Activated CD8-positive, alpha-beta memory T cell treated with anti-CD3 and anti-CD28 coated beads, Interleukin-2, amount 50 U/mL, for 48 hours (primary cell): ENCODE measurements around the gene KRTAP10-11.
"Not testable (repeated sequence)": the region's sequence is repeated elsewhere in the genome, so short reads cannot be mapped to it uniquely, and the experiment has no call there.

ENCODE experiments used
- DNase-seq: peaks from one replicate; pipeline ENCODE4 v3.0.0-alpha.2; 2020

Gene KRTAP10-11

GRCh38 chr21:44667612-44668011 lies 21.4 kb downstream of the KRTAP10-11 start:
- DNase-seq, result no peak

- no peak for DNase-seq
Measured at GRCh38 chr21:44670642-44671432, 24.6 kb downstream of the KRTAP10-11 start.

- DNase-seq, result no peak
Measured at GRCh38 chr21:44671911-44672310, 25.7 kb downstream of the KRTAP10-11 start.

GRCh38 chr21:44677881-44678280 lies 31.7 kb downstream of the KRTAP10-11 start:
- no peak for DNase-seq

- DNase-seq, result no peak
Measured at GRCh38 chr21:44681152-44681551, 34.9 kb downstream of the KRTAP10-11 start.

- no peak for DNase-seq
Measured at GRCh38 chr21:44681861-44682579, 35.8 kb downstream of the KRTAP10-11 start, which contains the start of gene KRTAP12-1. Gene KRTAP12-1 (minus strand): TSS chr21:44682163. CDS start chr21:44682123, 40 bp downstream.

- no peak for DNase-seq
Measured at GRCh38 chr21:44682580-44683151, 36.5 kb downstream of the KRTAP10-11 start.

- no peak for DNase-seq
Measured at GRCh38 chr21:44684077-44684476, 37.9 kb downstream of the KRTAP10-11 start.

GRCh38 chr21:44684483-44684882 lies 38.3 kb downstream of the KRTAP10-11 start:
- DNase-seq, result no peak

GRCh38 chr21:44685050-44685449 lies 38.8 kb downstream of the KRTAP10-11 start:
- DNase-seq, result not testable (repeated sequence)

- DNase-seq, result no peak
Measured at GRCh38 chr21:44686000-44686781, 40.0 kb downstream of the KRTAP10-11 start.

- DNase-seq, result no peak
Measured at GRCh38 chr21:44686843-44687561, 40.8 kb downstream of the KRTAP10-11 start.

GRCh38 chr21:44687671-44688070 lies 41.5 kb downstream of the KRTAP10-11 start:
- no peak for DNase-seq

GRCh38 chr21:44689740-44690139 lies 43.5 kb downstream of the KRTAP10-11 start:
- DNase-seq, result not testable (repeated sequence)

- DNase-seq, result no peak
Measured at GRCh38 chr21:44691686-44692085, 45.5 kb downstream of the KRTAP10-11 start.

GRCh38 chr21:44692798-44693512 lies 46.7 kb downstream of the KRTAP10-11 start:
- no peak for DNase-seq

GRCh38 chr21:44694776-44695175 lies 48.6 kb downstream of the KRTAP10-11 start:
- DNase-seq, result no peak

- no peak for DNase-seq
Measured at GRCh38 chr21:44695184-44695583, 49.0 kb downstream of the KRTAP10-11 start.

GRCh38 chr21:44695641-44696040 lies 49.4 kb downstream of the KRTAP10-11 start:
- no peak for DNase-seq

GRCh38 chr21:44696572-44696971 lies 50.4 kb downstream of the KRTAP10-11 start:
- DNase-seq, result no peak
